ENCODE measurements around the gene RTL10. TPM values are rescaled to one million over a fixed set of nuclear protein-coding genes. Genes with fewer than 3 reads are reported as not detected.

RTL10 gene
- total and polyA plus RNA-seq, 2 of the 13 experiments (the other 11 are each of a cell fraction or from before 2014, with no cell fraction given) = 14.1 to 15.8 TPM

DNA sequence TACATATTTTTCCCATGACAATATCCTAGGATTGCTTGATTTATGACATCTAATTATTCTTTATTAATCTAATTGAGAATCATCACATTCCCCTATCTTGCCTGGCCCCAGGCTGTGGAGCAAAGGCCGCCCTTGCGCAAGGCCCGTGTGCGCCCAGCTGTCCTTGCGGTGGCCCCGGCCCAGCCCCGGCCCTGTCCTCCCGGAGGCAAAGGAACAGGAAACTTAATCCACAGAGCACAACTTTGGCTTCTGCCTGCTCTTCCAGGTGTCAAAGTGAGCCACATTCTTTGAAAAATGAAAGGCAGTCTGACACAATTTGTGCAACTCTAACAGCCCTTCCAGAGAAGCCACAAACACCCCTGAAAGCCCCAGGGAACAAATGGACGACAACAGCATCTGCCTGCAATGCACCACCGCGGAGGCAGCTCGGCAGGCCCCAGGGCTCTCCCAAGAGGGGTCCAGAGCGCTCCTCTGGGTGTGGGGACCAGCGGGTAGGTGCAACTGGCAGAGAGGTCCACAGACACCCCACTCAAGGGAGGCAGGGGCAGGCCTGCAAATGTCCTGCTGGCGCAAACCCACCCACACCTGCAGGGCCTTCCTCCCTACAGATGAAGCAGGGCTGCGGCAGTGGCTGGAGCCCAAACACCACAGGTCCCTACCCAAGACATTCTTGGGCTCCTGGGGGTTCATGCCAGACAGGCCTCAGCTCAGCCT lies 30.3 kb downstream of the RTL10 start:
- no peaks in the 10 kb centered on the region for H3K9me3 ChIP-seq (ENCODE audit: low read length)
- in situ Hi-C loops (cut with HindIII; ENCODE audit: extremely low pct_ligation_motif_present, low pct_unique_long_range_greater_than_20kb) (no loop called here), intact Hi-C loops (cut with micrococcal nuclease; ENCODE audit: unreplicated experiment) (loop anchor here (1.0 to 5.0 kb wide), 2 partner anchors 17 to 68 kb away; no protein-coding TSS in a partner anchor)
- DNase-seq (ENCODE audit: low spot score) = peak; percentile 41
- no peaks in the 10 kb centered on the region for H3K36me3 ChIP-seq (replicated peaks in 1 of 2; ENCODE audit: control insufficient read depth in 1 of 2, insufficient read depth in 2 of 2, low read length in 2 of 2)
- peaks cover 48% of the 10 kb centered on the region for H3K4me1 ChIP-seq (ENCODE audit: insufficient read depth, low read length)
- H3K4me3 ChIP-seq (replicated peaks in 1 of 3; ENCODE audit: insufficient read depth in 1 of 3, low read depth in 2 of 3, low read length in 3 of 3) = peak overlapping the region; percentile 11 to 58 (median 34); a peak in 5 of 6 replicates
- ATAC-seq = peak; percentile 91
- no TSS peak for BruUV-seq (replicated peaks)
- H3K4me2 ChIP-seq (ENCODE audit: low read depth, low read length) = peak overlapping the region; percentile 83
- peak overlapping the region; percentile 69 for H3K9ac ChIP-seq (ENCODE audit: insufficient read depth, low read depth, low read length)
- peak; percentile 82 for FAIRE-seq
- peak overlapping the region; percentile 83 for H2AFZ ChIP-seq (ENCODE audit: low read length)
- peak overlapping the region; percentile 77 for H3K27ac ChIP-seq (ENCODE audit: extremely low read length, insufficient read depth, low read length)
- H3K79me2 ChIP-seq (ENCODE audit: insufficient read depth, low read length) = no peaks in the 10 kb centered on the region
- ChIA-PET CTCF (ENCODE audit: low intra/inter-chr PET ratio, low total read pairs) (no interaction called here), POLR2A (interaction anchor here (0.5 to 1.8 kb wide), 4 partner anchors 8 to 125 kb away, joined by 3 to 12 read pairs (median 4); partner anchors contain the start of genes GNB1L and RTL10)
- 14% methylated on average over 9 of the region's 16 CpGs for WGBS (ENCODE audit: low lambda C conversion rate)
- H3K27me3 ChIP-seq (ENCODE audit: control insufficient read depth in 1 of 2, insufficient read depth in 2 of 2, low read length in 2 of 2) = no peaks in the 10 kb centered on the region
- H4K20me1 ChIP-seq (ENCODE audit: insufficient read depth, low read length) = no peaks in the 10 kb centered on the region
- TF ChIP-seq TMF1 (CRISPR knock-in tag; IDR thresholded peaks at IDR 0.05; ENCODE audit: low read depth) (peak; percentile 62; the same call in 1 of the 2 replicates), ZNF768 (CRISPR knock-in tag; IDR thresholded peaks at IDR 0.05) (peak; percentile 12; the same call in 1 of the 2 replicates), SALL2 (CRISPR knock-in tag; IDR thresholded peaks at IDR 0.05) (no peak), HMG20A (CRISPR knock-in tag; IDR thresholded peaks at IDR 0.05; ENCODE audit: borderline replicate concordance) (peak; percentile 25; the same call in 1 of the 2 replicates), RFXAP (CRISPR knock-in tag; IDR thresholded peaks at IDR 0.05; ENCODE audit: borderline replicate concordance) (0 out of 2 replicates have a peak, but pooled peaks have one; percentile 45), RARG (CRISPR knock-in tag; IDR thresholded peaks at IDR 0.05; ENCODE audit: low read depth) (no peak), SALL1 (CRISPR knock-in tag; IDR thresholded peaks at IDR 0.05) (peak; percentile 76), KLF15 (CRISPR knock-in tag; IDR thresholded peaks at IDR 0.05; ENCODE audit: borderline replicate concordance) (0 out of 2 replicates have a peak, but pooled peaks have one; percentile 36), JUN (CRISPR knock-in tag; IDR thresholded peaks at IDR 0.05) (no peak), ZNF792 (CRISPR knock-in tag; IDR thresholded peaks at IDR 0.05) (peak; percentile 33; the same call in 1 of the 2 replicates), PHF21A (CRISPR knock-in tag; IDR thresholded peaks at IDR 0.05) (peak; percentile 79), POLR2G (IDR thresholded peaks at IDR 0.05; ENCODE audit: low read depth, low read length) (peak; percentile 62), KMT2B (CRISPR knock-in tag; IDR thresholded peaks at IDR 0.05) (peak; percentile 55; the same call in 1 of the 2 replicates), CHD2 (IDR thresholded peaks at IDR 0.05; ENCODE audit: low read depth, low read length) (no peak), GABPB1 (CRISPR knock-in tag; IDR thresholded peaks at IDR 0.05) (peak; percentile 61; the same call in 1 of the 2 replicates), ZNF839 (CRISPR knock-in tag; IDR thresholded peaks at IDR 0.05; ENCODE audit: borderline replicate concordance) (no peak), STAG1 (CRISPR knock-in tag; IDR thresholded peaks at IDR 0.05) (peak; percentile 24; the same call in 1 of the 2 replicates), KDM3A (CRISPR knock-in tag; IDR thresholded peaks at IDR 0.05; ENCODE audit: low read depth) (peak; percentile 72; the same call in 1 of the 2 replicates), ZMYM3 (CRISPR knock-in tag; IDR thresholded peaks at IDR 0.05) (peak; percentile 4; the same call in 1 of the 2 replicates), SP140L (CRISPR knock-in tag; IDR thresholded peaks at IDR 0.05; ENCODE audit: borderline replicate concordance) (0 out of 2 replicates have a peak, but pooled peaks have one; percentile 49)
- TF ChIP-seq, protein P1, sequence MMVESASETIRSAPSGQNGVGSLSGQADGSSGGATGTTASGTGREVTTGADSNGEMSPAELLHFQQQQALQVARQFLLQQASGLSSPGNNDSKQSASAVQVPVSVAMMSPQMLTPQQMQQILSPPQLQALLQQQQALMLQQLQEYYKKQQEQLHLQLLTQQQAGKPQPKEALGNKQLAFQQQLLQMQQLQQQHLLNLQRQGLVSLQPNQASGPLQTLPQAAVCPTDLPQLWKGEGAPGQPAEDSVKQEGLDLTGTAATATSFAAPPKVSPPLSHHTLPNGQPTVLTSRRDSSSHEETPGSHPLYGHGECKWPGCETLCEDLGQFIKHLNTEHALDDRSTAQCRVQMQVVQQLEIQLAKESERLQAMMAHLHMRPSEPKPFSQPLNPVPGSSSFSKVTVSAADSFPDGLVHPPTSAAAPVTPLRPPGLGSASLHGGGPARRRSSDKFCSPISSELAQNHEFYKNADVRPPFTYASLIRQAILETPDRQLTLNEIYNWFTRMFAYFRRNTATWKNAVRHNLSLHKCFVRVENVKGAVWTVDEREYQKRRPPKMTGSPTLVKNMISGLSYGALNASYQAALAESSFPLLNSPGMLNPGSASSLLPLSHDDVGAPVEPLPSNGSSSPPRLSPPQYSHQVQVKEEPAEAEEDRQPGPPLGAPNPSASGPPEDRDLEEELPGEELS (CRISPR knock-in tag; IDR thresholded peaks at IDR 0.05) = peak; percentile 30; the same call in 1 of the 2 replicates
- TF ChIP-seq, protein P2, sequence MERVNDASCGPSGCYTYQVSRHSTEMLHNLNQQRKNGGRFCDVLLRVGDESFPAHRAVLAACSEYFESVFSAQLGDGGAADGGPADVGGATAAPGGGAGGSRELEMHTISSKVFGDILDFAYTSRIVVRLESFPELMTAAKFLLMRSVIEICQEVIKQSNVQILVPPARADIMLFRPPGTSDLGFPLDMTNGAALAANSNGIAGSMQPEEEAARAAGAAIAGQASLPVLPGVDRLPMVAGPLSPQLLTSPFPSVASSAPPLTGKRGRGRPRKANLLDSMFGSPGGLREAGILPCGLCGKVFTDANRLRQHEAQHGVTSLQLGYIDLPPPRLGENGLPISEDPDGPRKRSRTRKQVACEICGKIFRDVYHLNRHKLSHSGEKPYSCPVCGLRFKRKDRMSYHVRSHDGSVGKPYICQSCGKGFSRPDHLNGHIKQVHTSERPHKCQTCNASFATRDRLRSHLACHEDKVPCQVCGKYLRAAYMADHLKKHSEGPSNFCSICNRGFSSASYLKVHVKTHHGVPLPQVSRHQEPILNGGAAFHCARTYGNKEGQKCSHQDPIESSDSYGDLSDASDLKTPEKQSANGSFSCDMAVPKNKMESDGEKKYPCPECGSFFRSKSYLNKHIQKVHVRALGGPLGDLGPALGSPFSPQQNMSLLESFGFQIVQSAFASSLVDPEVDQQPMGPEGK (CRISPR knock-in tag; IDR thresholded peaks at IDR 0.05) = peak; percentile 58

All from HepG2 (cell line).